Caco-2 (cell line): Measurements from ENCODE around the gene AGER. TPM values are rescaled to one million over a fixed set of nuclear protein-coding genes. Genes with fewer than 3 reads are reported as not detected.

Experiments
- BruUV-seq: library from RNA; stranded (reverse); fragments of 400-500 nt; replicated peaks from 2 replicates; lab custom pipeline; 2021; lab: Mats Ljungman, UMichigan
- CTCF ChIA-PET: fragments of 300-600 bp; sonication (Branson Sonifier 250); formaldehyde crosslinking; loops from one replicate; lab custom pipeline; 2022; ENCODE audit warnings: antibody characterized with exemption; lab: Charles Lee
- POLR2A ChIA-PET: fragments of 300-600 bp; sonication (Branson Sonifier 250); formaldehyde crosslinking; loops from one replicate; lab custom pipeline; 2022; ENCODE audit warnings: antibody characterized with exemption; lab: Charles Lee
- DNase-seq, 2 experiments: peaks; one replicate each; pipeline versions ENCODE4 v3.0.0 to v3.0.0-alpha.2; 2020 to 2022
- H3K27me3 ChIP-seq: replicated peaks from 2 replicates; pipeline ENCODE4 v1.6.0; 2011; ENCODE audit warnings: low read length; ENCODE audit not compliant: control insufficient read depth, insufficient read depth
- H3K36me3 ChIP-seq: 2 replicates; pipeline ENCODE4 v1.5.1; 2011; ENCODE audit warnings: low read length; ENCODE audit not compliant: control insufficient read depth, insufficient read depth
- H3K4me1 ChIP-seq: fragments of 250-450 bp; sonication (Bioruptor Pico); 2 replicates; pipeline ENCODE4 v1.5.1; 2020; ENCODE audit warnings: mild to moderate bottlenecking
- H3K4me3 ChIP-seq: 2 replicates; pipeline ENCODE4 v1.5.1; 2011; ENCODE audit warnings: low read depth, mild to moderate bottlenecking, control low read depth, low read length
- H3K9me3 ChIP-seq: fragments of 250-450 bp; sonication (Bioruptor Pico); 2 replicates; pipeline ENCODE4 v1.5.1; 2020; ENCODE audit warnings: mild to moderate bottlenecking, moderate library complexity
- H3K27ac Mint-ChIP-seq: one replicate; pipeline ENCODE4 v1.8.0; 2022; ENCODE audit warnings: mixed read lengths; ENCODE audit not compliant: unreplicated experiment
- H3K27me3 Mint-ChIP-seq: one replicate; pipeline ENCODE4 v1.8.0; 2022; ENCODE audit warnings: mixed read lengths; ENCODE audit not compliant: insufficient read depth, unreplicated experiment
- H3K36me3 Mint-ChIP-seq: one replicate; pipeline ENCODE4 v1.8.0; 2022; ENCODE audit warnings: mild to moderate bottlenecking, mixed read lengths; ENCODE audit not compliant: insufficient read depth, unreplicated experiment
- H3K4me1 Mint-ChIP-seq: one replicate; pipeline ENCODE4 v1.8.0; 2022; ENCODE audit warnings: low read depth, mixed read lengths; ENCODE audit not compliant: unreplicated experiment
- H3K4me3 Mint-ChIP-seq: one replicate; pipeline ENCODE4 v1.8.0; 2022; ENCODE audit warnings: mild to moderate bottlenecking, moderate library complexity, mixed read lengths; ENCODE audit not compliant: unreplicated experiment
- H3K9me3 Mint-ChIP-seq: one replicate; pipeline ENCODE4 v1.8.0; 2022; ENCODE audit warnings: mixed read lengths; ENCODE audit not compliant: unreplicated experiment
- intact Hi-C: fragments of 100-400 bp; cut with micrococcal nuclease; formaldehyde crosslinking; loops from one replicate; pipeline ENCODE4 v1.10.0; 2022; ENCODE audit not compliant: unreplicated experiment
- total RNA-seq: library from RNA; stranded (reverse); gene quantifications from 2 replicates; pipeline ENCODE4 v1.2.3, GENCODE V29; 2022
- TF ChIP-seq, protein P1 (sequence below), 2 experiments: fragments of 200-600 bp in 1 of 2; IDR thresholded peaks; 1 replicate in 1 of 2; 2 replicates in 1 of 2; pipeline versions ENCODE4 v1.5.1 to v1.8.0; 2011 to 2022; ENCODE audit warnings: antibody characterized with exemption in 1 of 2, control low read depth in 1 of 2, inconsistent platforms in 1 of 2, low read depth in 1 of 2, low read length in 1 of 2, mild to moderate bottlenecking in 1 of 2, moderate library complexity in 1 of 2; ENCODE audit not compliant: insufficient read depth in 1 of 2, severe bottlenecking in 1 of 2, unreplicated experiment in 1 of 2

Gene AGER
- total RNA-seq, 1 experiment from 2014 or later: 10.3 TPM

DNA sequence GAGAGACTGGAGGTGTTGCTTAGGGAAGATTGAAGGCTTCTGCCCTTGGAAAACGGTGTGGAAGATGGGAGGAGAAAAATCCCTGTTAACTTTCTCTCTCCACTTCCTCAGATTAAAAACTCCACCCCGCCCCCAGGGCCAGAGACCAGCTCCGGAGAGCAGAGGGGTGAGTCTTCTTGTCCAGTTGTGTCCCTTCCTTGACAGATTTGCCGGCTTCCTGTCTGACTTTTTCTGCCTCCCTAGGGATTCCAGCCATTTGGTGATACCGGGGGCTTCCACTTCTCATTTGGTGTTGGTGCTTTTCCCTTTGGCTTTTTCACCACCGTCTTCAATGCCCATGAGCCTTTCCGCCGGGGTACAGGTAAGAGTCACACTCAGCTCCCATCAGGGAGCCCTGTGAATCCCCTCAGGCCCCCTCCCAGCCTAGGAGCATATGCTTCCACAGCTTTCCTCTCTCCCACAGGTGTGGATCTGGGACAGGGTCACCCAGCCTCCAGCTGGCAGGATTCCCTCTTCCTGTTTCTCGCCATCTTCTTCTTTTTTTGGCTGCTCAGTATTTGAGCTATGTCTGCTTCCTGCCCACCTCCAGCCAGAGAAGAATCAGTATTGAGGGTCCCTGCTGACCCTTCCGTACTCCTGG is 4.2 kb downstream of the AGER start:
- no peaks in the 10 kb centered on the region for H3K9me3 ChIP-seq
- intact Hi-C loops: no loop called here

DNA sequence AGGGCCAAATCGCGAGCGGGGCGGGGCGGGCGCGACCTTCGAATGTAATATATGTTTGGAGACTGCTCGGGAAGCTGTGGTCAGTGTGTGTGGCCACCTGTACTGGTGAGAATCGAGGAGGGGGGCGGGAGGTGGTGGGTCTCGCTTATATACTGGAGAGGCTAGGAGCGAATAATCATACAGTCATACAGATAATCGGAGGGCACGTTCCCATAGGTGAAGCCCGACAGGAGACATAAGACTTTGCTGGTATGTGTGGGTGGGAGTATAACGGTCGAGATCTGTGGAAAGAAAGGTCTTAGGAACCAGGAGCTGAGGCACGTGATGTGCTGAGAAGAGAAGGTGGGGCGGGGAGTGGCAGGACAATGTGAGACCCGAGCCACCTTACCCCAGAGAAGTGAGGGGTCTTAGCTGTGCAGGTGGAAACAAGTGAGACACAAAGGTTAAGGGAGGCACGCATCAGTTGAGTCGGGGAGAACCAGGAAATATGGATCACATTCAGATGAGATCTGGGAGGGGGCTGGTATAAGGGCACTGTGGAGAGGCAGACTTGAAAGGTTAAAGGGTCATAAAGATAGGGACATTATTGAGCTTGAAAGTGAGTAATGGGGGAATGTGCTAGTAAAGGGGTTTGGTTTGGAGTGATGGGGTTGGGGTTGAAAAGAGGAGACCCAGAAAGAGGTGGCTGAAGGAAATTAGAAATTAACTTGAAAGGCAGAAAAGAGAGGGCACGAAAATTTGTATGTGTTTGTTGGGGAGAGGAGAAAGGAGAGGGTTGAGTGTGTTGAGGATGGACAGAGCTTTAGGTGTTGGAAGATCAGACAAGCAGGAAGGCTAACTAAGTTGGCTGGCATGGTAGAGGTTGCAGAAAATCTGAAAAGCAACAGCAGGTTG is 5.3 kb downstream of the AGER start:
- no peaks in the 10 kb centered on the region for H3K9me3 ChIP-seq
- peaks cover 1% of the 10 kb centered on the region for H3K36me3 ChIP-seq
- BruUV-seq: no TSS peak
- ChIA-PET CTCF (interaction anchor here (1.8 kb wide), 1 partner anchor 17 kb away, joined by 8 read pairs; no protein-coding TSS in a partner anchor), POLR2A (interaction anchor here (0.6 kb wide), 2 partner anchors 17 to 440 kb away, joined by 4 to 10 read pairs; no protein-coding TSS in a partner anchor)
- H3K27me3 Mint-ChIP-seq: no peaks in the 10 kb centered on the region
- TF ChIP-seq, protein P1, sequence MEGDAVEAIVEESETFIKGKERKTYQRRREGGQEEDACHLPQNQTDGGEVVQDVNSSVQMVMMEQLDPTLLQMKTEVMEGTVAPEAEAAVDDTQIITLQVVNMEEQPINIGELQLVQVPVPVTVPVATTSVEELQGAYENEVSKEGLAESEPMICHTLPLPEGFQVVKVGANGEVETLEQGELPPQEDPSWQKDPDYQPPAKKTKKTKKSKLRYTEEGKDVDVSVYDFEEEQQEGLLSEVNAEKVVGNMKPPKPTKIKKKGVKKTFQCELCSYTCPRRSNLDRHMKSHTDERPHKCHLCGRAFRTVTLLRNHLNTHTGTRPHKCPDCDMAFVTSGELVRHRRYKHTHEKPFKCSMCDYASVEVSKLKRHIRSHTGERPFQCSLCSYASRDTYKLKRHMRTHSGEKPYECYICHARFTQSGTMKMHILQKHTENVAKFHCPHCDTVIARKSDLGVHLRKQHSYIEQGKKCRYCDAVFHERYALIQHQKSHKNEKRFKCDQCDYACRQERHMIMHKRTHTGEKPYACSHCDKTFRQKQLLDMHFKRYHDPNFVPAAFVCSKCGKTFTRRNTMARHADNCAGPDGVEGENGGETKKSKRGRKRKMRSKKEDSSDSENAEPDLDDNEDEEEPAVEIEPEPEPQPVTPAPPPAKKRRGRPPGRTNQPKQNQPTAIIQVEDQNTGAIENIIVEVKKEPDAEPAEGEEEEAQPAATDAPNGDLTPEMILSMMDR (IDR thresholded peaks at IDR 0.05; ENCODE audit: insufficient read depth in 1 of 2, low read depth in 1 of 2, low read length in 1 of 2, severe bottlenecking in 1 of 2, unreplicated experiment in 1 of 2): no peak
- no peak for DNase-seq
- H3K9me3 Mint-ChIP-seq: no peaks in the 10 kb centered on the region
- H3K4me1 Mint-ChIP-seq: peaks cover 38% of the 10 kb centered on the region
- H3K27ac Mint-ChIP-seq: peak overlapping the region; percentile 94
- peak overlapping the region; percentile 81 for H3K4me3 Mint-ChIP-seq
- intact Hi-C loops: loop anchor here (1.0 kb wide), 3 partner anchors 12 to 50 kb away; partner anchors contain the start of genes ATF6B, PBX2 and PPT2
- peaks cover 8% of the 10 kb centered on the region for H3K4me1 ChIP-seq
- H3K36me3 Mint-ChIP-seq: peaks cover 49% of the 10 kb centered on the region
- no peaks in the 10 kb centered on the region for H3K27me3 ChIP-seq
- peak overlapping the region; percentile 68 for H3K4me3 ChIP-seq

More for the DNA sequence above, 4.2 kb downstream of the AGER start:
- no peaks in the 10 kb centered on the region for H3K27me3 ChIP-seq
- peak overlapping the region; percentile 65 for H3K27ac Mint-ChIP-seq
- no TSS peak for BruUV-seq
- peaks cover 1% of the 10 kb centered on the region for H3K36me3 ChIP-seq
- peaks cover 14% of the 10 kb centered on the region for H3K4me1 ChIP-seq
- H3K9me3 Mint-ChIP-seq: no peaks in the 10 kb centered on the region
- peak overlapping the region; percentile 8 for H3K4me3 Mint-ChIP-seq
- no peaks in the 10 kb centered on the region for H3K27me3 Mint-ChIP-seq
- CTCF ChIA-PET: interaction anchor here (1.8 kb wide), 1 partner anchor 16 kb away, joined by 8 read pairs; no protein-coding TSS in a partner anchor
- H3K36me3 Mint-ChIP-seq: peaks cover 56% of the 10 kb centered on the region
- POLR2A ChIA-PET: no interaction called here
- H3K4me3 ChIP-seq: no peak overlapping the region
- no peak for DNase-seq
- TF ChIP-seq, protein P1 (IDR thresholded peaks at IDR 0.05; ENCODE audit: insufficient read depth in 1 of 2, low read depth in 1 of 2, low read length in 1 of 2, severe bottlenecking in 1 of 2, unreplicated experiment in 1 of 2): no peak
- peaks cover 32% of the 10 kb centered on the region for H3K4me1 Mint-ChIP-seq
